ENCODE data around the gene DOK1.

The DOK1 gene

GRCh38 chr2:74599676-74600075, 45.2 kb downstream of the DOK1 start:
- DNase-seq (ENCODE audit: low read depth, low spot score), result no peak

GRCh38 chr2:74602586-74603281, 48.2 kb downstream of the DOK1 start:
- DNase-seq (ENCODE audit: low read depth, low spot score), result no peak

GRCh38 chr2:74603282-74604000, 48.9 kb downstream of the DOK1 start:
- DNase-seq (ENCODE audit: low read depth, low spot score), result no peak

- DNase-seq (ENCODE audit: low read depth, low spot score), result no peak
These were observed 52.4 kb downstream of the DOK1 start for GRCh38 chr2:74606927-74607326.

Data from activated naive CD8-positive, alpha-beta T cell treated with anti-CD3 and anti-CD28 coated beads, Interleukin-2, amount 50 U/mL, for 16 hours (primary cell).